HEK293 (cell line): Measurements from ENCODE around the gene PARP2.

Experiments used
- ELK4 ChIP-seq: IDR thresholded peaks from 2 replicates; pipeline ENCODE4 v1.6.1; 2011; ENCODE audit warnings: mild to moderate bottlenecking, low read depth, low read length, borderline replicate concordance
- GLI4 ChIP-seq: fragments of 450-650 bp; formaldehyde crosslinking; IDR thresholded peaks from 2 replicates; pipeline ENCODE4 v1.5.1; 2016; ENCODE audit warnings: missing biosample characterization, missing genetic modification characterization
- HOXA7 ChIP-seq: sonication (generic); formaldehyde crosslinking; IDR thresholded peaks from 2 replicates; pipeline ENCODE4 v1.8.1; 2022; ENCODE audit warnings: missing genetic modification reagents, borderline replicate concordance
- HOXD13 ChIP-seq: sonication (generic); formaldehyde crosslinking; IDR thresholded peaks from 2 replicates; pipeline ENCODE4 v1.8.0; 2022; ENCODE audit warnings: missing genetic modification reagents, borderline replicate concordance
- KLF10 ChIP-seq: fragments of 450-650 bp; IDR thresholded peaks from 2 replicates; pipeline ENCODE4 v1.5.1; 2018; ENCODE audit warnings: missing biosample characterization, mild to moderate bottlenecking, missing genetic modification characterization
- PATZ1 ChIP-seq: fragments of 450-650 bp; formaldehyde crosslinking; IDR thresholded peaks from 2 replicates; pipeline ENCODE4 v1.5.1; 2016; ENCODE audit warnings: missing biosample characterization, missing genetic modification characterization
- RBAK ChIP-seq: fragments of 450-650 bp; formaldehyde crosslinking; IDR thresholded peaks from 2 replicates; pipeline ENCODE4 v1.5.1; 2016; ENCODE audit warnings: missing biosample characterization, missing genetic modification characterization
- SP3 ChIP-seq: fragments of 450-650 bp; formaldehyde crosslinking; IDR thresholded peaks from 2 replicates; pipeline ENCODE4 v1.5.1; 2016; ENCODE audit warnings: missing biosample characterization, missing genetic modification characterization
- TRIM28 ChIP-seq: IDR thresholded peaks from 2 replicates; pipeline ENCODE4 v1.6.1; 2011; ENCODE audit warnings: low read length, control low read depth, borderline replicate concordance
- YY2 ChIP-seq: fragments of 450-650 bp; formaldehyde crosslinking; IDR thresholded peaks from 2 replicates; pipeline ENCODE4 v1.5.1; 2016; ENCODE audit warnings: missing biosample characterization, missing genetic modification characterization
- ZBTB21 ChIP-seq: fragments of 450-650 bp; formaldehyde crosslinking; IDR thresholded peaks from 2 replicates; pipeline ENCODE4 v1.5.1; 2017; ENCODE audit warnings: missing biosample characterization, missing genetic modification characterization
- ZBTB26 ChIP-seq: fragments of 450-650 bp; formaldehyde crosslinking; optimal IDR thresholded peaks from 2 replicates; pipeline ENCODE3; 2016; ENCODE audit warnings: missing biosample characterization, mild to moderate bottlenecking, missing genetic modification characterization
- ZBTB8A ChIP-seq: fragments of 450-650 bp; formaldehyde crosslinking; IDR thresholded peaks from 2 replicates; pipeline ENCODE4 v1.5.1; 2016; ENCODE audit warnings: missing biosample characterization, missing genetic modification characterization
- ZEB2 ChIP-seq: fragments of 450-650 bp; formaldehyde crosslinking; IDR thresholded peaks from 2 replicates; pipeline ENCODE4 v1.5.1; 2016; ENCODE audit warnings: missing biosample characterization, missing genetic modification characterization
- ZFHX2 ChIP-seq: fragments of 450-650 bp; formaldehyde crosslinking; conservative IDR thresholded peaks from 2 replicates; pipeline ENCODE4 v1.5.1; 2016; ENCODE audit warnings: missing biosample characterization, missing genetic modification characterization
- ZNF10 ChIP-seq: fragments of 450-650 bp; formaldehyde crosslinking; IDR thresholded peaks from 2 replicates; pipeline ENCODE4 v1.5.1; 2017; ENCODE audit warnings: missing biosample characterization, missing genetic modification characterization
- ZNF132 ChIP-seq: fragments of 450-650 bp; formaldehyde crosslinking; IDR thresholded peaks from 2 replicates; pipeline ENCODE4 v1.5.1; 2017; ENCODE audit warnings: missing biosample characterization, missing genetic modification characterization, borderline replicate concordance
- ZNF148 ChIP-seq: fragments of 450-650 bp; formaldehyde crosslinking; IDR thresholded peaks from 2 replicates; pipeline ENCODE4 v1.5.0; 2017; ENCODE audit warnings: missing biosample characterization, missing genetic modification characterization, borderline replicate concordance
- ZNF157 ChIP-seq: fragments of 450-650 bp; formaldehyde crosslinking; IDR thresholded peaks from 2 replicates; pipeline ENCODE4 v1.5.1; 2016; ENCODE audit warnings: missing biosample characterization, missing genetic modification characterization
- ZNF174 ChIP-seq: fragments of 450-650 bp; formaldehyde crosslinking; IDR thresholded peaks from 2 replicates; pipeline ENCODE4 v1.5.0; 2017; ENCODE audit warnings: missing biosample characterization, mild to moderate bottlenecking, missing genetic modification characterization
- ZNF2 ChIP-seq: fragments of 450-650 bp; formaldehyde crosslinking; IDR thresholded peaks from 2 replicates; pipeline ENCODE4 v1.5.1; 2016; ENCODE audit warnings: missing biosample characterization, missing genetic modification characterization
- ZNF362 ChIP-seq: fragments of 450-650 bp; formaldehyde crosslinking; IDR thresholded peaks from 2 replicates; pipeline ENCODE4 v1.5.1; 2016; ENCODE audit warnings: missing biosample characterization, missing genetic modification characterization
- ZNF571 ChIP-seq: fragments of 450-650 bp; formaldehyde crosslinking; IDR thresholded peaks from 2 replicates; pipeline ENCODE4 v1.5.0; 2017; ENCODE audit warnings: missing biosample characterization, missing genetic modification characterization
- ZNF621 ChIP-seq: fragments of 450-650 bp; formaldehyde crosslinking; IDR thresholded peaks from 2 replicates; pipeline ENCODE4 v1.5.1; 2017; ENCODE audit warnings: missing biosample characterization, missing genetic modification characterization
- ZNF658 ChIP-seq: fragments of 450-650 bp; formaldehyde crosslinking; IDR thresholded peaks from 2 replicates; pipeline ENCODE4; 2016; ENCODE audit warnings: missing biosample characterization, missing genetic modification characterization
- ZNF692 ChIP-seq: fragments of 450-650 bp; formaldehyde crosslinking; IDR thresholded peaks from 2 replicates; pipeline ENCODE4 v1.5.1; 2016; ENCODE audit warnings: missing biosample characterization, missing genetic modification characterization
- ZNF785 ChIP-seq: fragments of 450-650 bp; formaldehyde crosslinking; IDR thresholded peaks from 2 replicates; pipeline ENCODE4 v1.5.1; 2016; ENCODE audit warnings: missing biosample characterization, missing genetic modification characterization
- ZSCAN30 ChIP-seq: fragments of 450-650 bp; IDR thresholded peaks from 2 replicates; pipeline ENCODE4 v1.5.1; 2018; ENCODE audit warnings: missing biosample characterization, mild to moderate bottlenecking, missing genetic modification characterization, moderate library complexity

PARP2 gene

GRCh38 chr14:20343092-20343861 is at the start of gene PARP2 (continued):
- TF ChIP-seq ZFHX2 (tag by site-specific recombination) (no peak), GLI4 (tag by site-specific recombination) (no peak), ZNF362 (tag by site-specific recombination) (no peak), HOXD13 (CRISPR knock-in tag) (no peak), ZBTB26 (tag by site-specific recombination) (peak; percentile 65), TRIM28 (peak; percentile 87), ZNF571 (no peak), RBAK (tag by site-specific recombination) (no peak), ZEB2 (tag by site-specific recombination) (peak; percentile 76), KLF10 (tag by site-specific recombination) (peak; percentile 49; the same call in 1 of the 2 replicates), ZNF157 (tag by site-specific recombination) (no peak), ZNF621 (tag by site-specific recombination) (no peak), ZNF174 (tag by site-specific recombination) (no peak), ZNF692 (tag by site-specific recombination) (peak; percentile 98), ZNF10 (no peak), ZNF148 (tag by site-specific recombination) (no peak), HOXA7 (CRISPR knock-in tag) (no peak), SP3 (tag by site-specific recombination) (peak; percentile 73), YY2 (tag by site-specific recombination) (peak; percentile 85), ZNF132 (tag by site-specific recombination) (no peak), ZBTB21 (tag by site-specific recombination) (peak; percentile 94), ELK4 (no peak), ZSCAN30 (tag by site-specific recombination) (peak; percentile 42; the same call in 1 of the 2 replicates), ZBTB8A (tag by site-specific recombination) (peak; percentile 99), ZNF2 (tag by site-specific recombination) (no peak), PATZ1 (tag by site-specific recombination) (peak; percentile 88), ZNF658 (tag by site-specific recombination) (no peak), ZNF785 (tag by site-specific recombination) (no peak)
